Nephron (organoid): ENCODE data around the gene TFRC.
"Not testable (repeated sequence)": the region's sequence is repeated elsewhere in the genome, so short reads cannot be mapped to it uniquely, and the experiment has no call there.

ENCODE experiments used
- H3K27ac Mint-ChIP-seq, 3 experiments: 2 replicates each; pipeline ENCODE4 v1.8.0; 2020; ENCODE audit warnings: mixed read lengths in 3 of 3, mild to moderate bottlenecking in 2 of 3, moderate library complexity in 1 of 3
- H3K27me3 Mint-ChIP-seq: 2 replicates; pipeline ENCODE4 v1.8.0; 2021; ENCODE audit warnings: low read depth, mild to moderate bottlenecking, moderate library complexity, mixed read lengths
- H3K36me3 Mint-ChIP-seq: 2 replicates; pipeline ENCODE4 v1.8.0; 2020; ENCODE audit warnings: low read depth, mixed read lengths
- H3K4me1 Mint-ChIP-seq: 2 replicates; pipeline ENCODE4 v1.8.0; 2020; ENCODE audit warnings: mixed read lengths
- H3K4me3 Mint-ChIP-seq, 3 experiments: 2 replicates each; pipeline ENCODE4 v1.8.0; 2020; ENCODE audit warnings: mild to moderate bottlenecking in 3 of 3, mixed read lengths in 3 of 3, moderate library complexity in 2 of 3
- H3K9me3 Mint-ChIP-seq: 2 replicates; pipeline ENCODE4 v1.8.0; 2020; ENCODE audit warnings: mixed read lengths
- CTCF ChIP-seq, 3 experiments: fragments of 200-600 bp; sonication (generic); IDR thresholded peaks; one replicate each; pipeline ENCODE4 v1.5.0; 2021; ENCODE audit warnings: antibody characterized with exemption in 3 of 3; ENCODE audit not compliant: unreplicated experiment in 3 of 3

Gene TFRC

GRCh38 chr3:196111939-196112386 is 30.1 kb upstream of the TFRC start:
- H3K9me3 Mint-ChIP-seq: no peaks in the 10 kb centered on the region
- H3K27me3 Mint-ChIP-seq: peaks cover 10% of the 10 kb centered on the region
- no peak for TF ChIP-seq CTCF (IDR thresholded peaks at IDR 0.05; ENCODE audit: unreplicated experiment in 3 of 3)
- H3K4me3 Mint-ChIP-seq: no peak overlapping the region
- no peaks in the 10 kb centered on the region for H3K4me1 Mint-ChIP-seq
- H3K36me3 Mint-ChIP-seq: no peaks in the 10 kb centered on the region
- H3K27ac Mint-ChIP-seq: no peak overlapping the region

GRCh38 chr3:196108075-196108743 is 26.3 kb upstream of the TFRC start:
- H3K27ac Mint-ChIP-seq: no peak overlapping the region

GRCh38 chr3:196104707-196105106 is 22.8 kb upstream of the TFRC start:
- H3K27ac Mint-ChIP-seq: not testable (repeated sequence)

More at GRCh38 chr3:196108075-196108743, 26.3 kb upstream of the TFRC start:
- Mint-ChIP-seq H3K4me1 (no peaks in the 10 kb centered on the region), H3K9me3 (no peaks in the 10 kb centered on the region), H3K27me3 (peaks cover 16% of the 10 kb centered on the region), H3K36me3 (no peaks in the 10 kb centered on the region), H3K4me3 (no peak overlapping the region)
- TF ChIP-seq CTCF (IDR thresholded peaks at IDR 0.05; ENCODE audit: unreplicated experiment in 3 of 3): no peak

GRCh38 chr3:196098365-196098980 is 16.6 kb upstream of the TFRC start:
- H3K4me3 Mint-ChIP-seq, H3K27me3 Mint-ChIP-seq, H3K27ac Mint-ChIP-seq, H3K9me3 Mint-ChIP-seq, H3K36me3 Mint-ChIP-seq, H3K4me1 Mint-ChIP-seq: not testable (repeated sequence)

More at GRCh38 chr3:196104707-196105106, 22.8 kb upstream of the TFRC start:
- not testable (repeated sequence) for H3K9me3 Mint-ChIP-seq, H3K4me3 Mint-ChIP-seq, H3K36me3 Mint-ChIP-seq, H3K4me1 Mint-ChIP-seq
- peaks cover 14% of the 10 kb centered on the region for H3K27me3 Mint-ChIP-seq

- no peak for TF ChIP-seq CTCF (IDR thresholded peaks at IDR 0.05; ENCODE audit: unreplicated experiment in 3 of 3)
- Mint-ChIP-seq H3K4me3 (no peak overlapping the region), H3K36me3 (no peaks in the 10 kb centered on the region), H3K27ac (no peak overlapping the region), H3K9me3 (peaks cover 2% of the 10 kb centered on the region), H3K4me1 (peaks cover 5% of the 10 kb centered on the region), H3K27me3 (peaks cover 8% of the 10 kb centered on the region)
Observed at GRCh38 chr3:196097373-196098154, 15.7 kb upstream of the TFRC start.

- H3K27ac Mint-ChIP-seq: no peak overlapping the region
- no peak for TF ChIP-seq CTCF (IDR thresholded peaks at IDR 0.05; ENCODE audit: unreplicated experiment in 3 of 3)
- H3K9me3 Mint-ChIP-seq: no peaks in the 10 kb centered on the region
- H3K4me3 Mint-ChIP-seq: no peak overlapping the region
- peaks cover 8% of the 10 kb centered on the region for H3K27me3 Mint-ChIP-seq
- peaks cover 5% of the 10 kb centered on the region for H3K4me1 Mint-ChIP-seq
- no peaks in the 10 kb centered on the region for H3K36me3 Mint-ChIP-seq
Observed at GRCh38 chr3:196096382-196096953, 14.6 kb upstream of the TFRC start.
